GM21526 (cell line): ENCODE data around the gene FCHO2.
A peak's percentile ranks its signal among the peaks of the same experiment; 100 is the strongest.
"Not testable (repeated sequence)": the region's sequence is repeated elsewhere in the genome, so short reads cannot be mapped to it uniquely, and the experiment has no call there.

Experiments
- ATAC-seq: cut with Tn5 transposase; IDR thresholded peaks from one replicate; pipeline ENCODE4 v1.9.1; 2021; ENCODE audit warnings: moderate library complexity; ENCODE audit not compliant: unreplicated experiment, low FRiP score

Gene FCHO2

GRCh38 chr5:72955143-72955767 is 586 bp upstream of the FCHO2 start:
- ATAC-seq = peak; percentile 40

- ATAC-seq = peak; percentile 52
Observed at GRCh38 chr5:72956324-72957140, 691 bp downstream of the FCHO2 start.

DNA sequence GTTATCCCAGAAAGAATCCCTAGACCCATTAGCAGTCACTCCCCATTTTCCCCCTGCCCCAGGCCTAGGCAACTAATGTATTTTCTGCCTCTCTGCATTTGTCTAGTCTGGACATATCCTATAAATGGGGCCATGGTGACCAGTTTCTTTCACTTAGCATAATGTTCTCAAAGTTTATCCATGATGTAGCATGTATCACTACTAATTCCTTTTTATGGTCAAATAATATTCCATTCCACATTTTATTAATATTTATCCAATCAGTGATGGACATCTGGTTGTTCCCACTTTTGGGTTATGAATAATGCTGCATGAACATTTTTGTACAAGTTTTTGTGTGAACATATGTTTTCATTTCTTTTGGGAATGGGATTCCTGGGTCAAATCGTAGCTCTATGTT is 1.5 kb downstream of the FCHO2 start:
- no peak for ATAC-seq

- no peak for ATAC-seq
Observed at GRCh38 chr5:72959257-72959656, 3.4 kb downstream of the FCHO2 start.

DNA sequence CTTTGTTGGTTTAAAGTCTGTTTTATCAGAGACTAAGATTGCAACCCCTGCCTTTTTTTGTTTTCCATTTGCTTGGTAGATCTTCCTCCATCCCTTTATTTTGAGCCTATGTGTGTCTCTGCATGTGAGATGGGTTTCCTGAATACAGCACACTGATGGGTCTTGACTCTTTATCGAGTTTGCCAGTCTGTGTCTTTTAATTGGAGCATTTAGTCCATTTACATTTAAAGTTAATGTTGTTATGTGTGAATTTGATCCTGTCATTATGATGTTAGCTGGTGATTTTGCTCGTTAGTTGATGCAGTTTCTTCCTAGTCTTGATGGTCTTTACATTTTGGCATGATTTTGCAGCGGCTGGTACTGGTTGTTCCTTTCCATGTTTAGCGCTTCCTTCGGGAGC is 18.6 kb downstream of the FCHO2 start:
- not testable (repeated sequence) for ATAC-seq

DNA sequence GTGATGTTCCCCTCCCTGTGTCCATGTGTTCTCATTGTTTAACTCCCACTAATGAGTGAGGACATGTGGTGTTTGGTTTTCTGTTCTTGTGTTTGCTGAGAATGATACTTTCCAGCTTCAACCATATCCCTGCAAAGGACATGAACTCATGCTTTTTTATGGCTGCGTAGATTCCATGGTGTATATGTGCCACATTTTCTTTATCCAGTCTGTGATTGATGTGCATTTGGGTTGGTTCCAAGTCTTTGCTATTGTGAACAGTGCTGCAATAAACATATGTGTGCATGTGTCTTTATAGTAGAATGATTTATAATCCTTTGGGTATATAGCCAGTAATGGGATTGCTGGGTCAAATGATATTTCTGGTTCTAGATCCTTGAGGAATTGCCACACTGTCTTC is 21.0 kb downstream of the FCHO2 start:
- not testable (repeated sequence) for ATAC-seq

GRCh38 chr5:72985719-72986118 is 29.9 kb downstream of the FCHO2 start:
- no peak for ATAC-seq

DNA sequence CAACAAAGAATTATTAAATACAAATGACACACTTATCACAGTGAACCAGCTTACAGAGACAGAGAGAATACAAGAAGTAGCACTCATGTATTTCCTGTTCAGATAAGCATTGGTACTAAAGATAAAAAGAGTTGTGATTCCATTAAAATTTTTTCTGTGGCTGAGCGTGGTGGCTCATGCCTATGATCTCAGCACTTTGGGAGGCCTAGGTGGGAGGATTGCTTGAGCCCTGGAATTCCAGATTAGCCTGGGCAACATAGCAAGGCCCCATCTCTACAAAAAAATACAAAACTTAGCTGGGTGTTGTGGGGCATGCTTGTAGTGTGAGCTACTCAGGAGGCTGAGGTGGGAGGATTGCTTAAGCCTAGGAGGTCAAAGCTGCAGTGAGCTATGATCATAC is 32.9 kb downstream of the FCHO2 start:
- no peak for ATAC-seq

DNA sequence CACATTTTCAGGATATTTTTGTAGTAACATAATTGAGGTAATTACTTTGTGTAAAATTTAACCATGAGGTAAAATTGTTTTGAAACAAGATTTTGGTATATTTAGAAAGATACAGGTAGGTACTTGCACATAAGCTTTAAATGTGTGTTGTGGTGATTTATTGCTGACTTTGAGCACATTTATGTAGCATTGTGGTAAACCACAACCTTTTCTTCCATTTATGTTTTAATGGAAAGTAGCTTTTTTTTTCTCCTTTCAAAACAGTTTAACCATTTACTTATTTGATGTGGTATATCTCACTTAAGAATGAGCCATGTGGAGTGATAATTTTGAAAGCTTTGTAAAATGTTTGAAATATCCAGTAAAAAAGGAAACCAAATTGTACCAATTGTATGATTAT is 35.6 kb downstream of the FCHO2 start:
- no peak for ATAC-seq

DNA sequence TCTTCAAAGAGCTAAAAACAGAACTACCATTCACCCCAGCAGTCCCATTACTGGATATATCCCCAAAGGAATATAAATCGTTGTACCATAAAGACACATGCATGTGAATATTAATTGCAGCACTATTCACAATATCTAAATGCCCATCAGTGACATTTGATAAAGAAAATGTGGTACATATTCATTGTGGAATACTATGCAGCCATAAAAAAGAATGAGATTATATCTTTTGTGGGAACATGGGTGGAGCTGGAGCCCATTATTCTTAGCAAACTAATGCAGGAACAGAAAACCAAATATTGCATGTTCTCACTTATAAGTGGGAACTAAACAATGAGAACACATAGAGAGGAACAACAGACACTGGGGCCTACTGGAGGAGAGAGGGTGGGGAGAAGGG is 38.7 kb downstream of the FCHO2 start:
- ATAC-seq = no peak

DNA sequence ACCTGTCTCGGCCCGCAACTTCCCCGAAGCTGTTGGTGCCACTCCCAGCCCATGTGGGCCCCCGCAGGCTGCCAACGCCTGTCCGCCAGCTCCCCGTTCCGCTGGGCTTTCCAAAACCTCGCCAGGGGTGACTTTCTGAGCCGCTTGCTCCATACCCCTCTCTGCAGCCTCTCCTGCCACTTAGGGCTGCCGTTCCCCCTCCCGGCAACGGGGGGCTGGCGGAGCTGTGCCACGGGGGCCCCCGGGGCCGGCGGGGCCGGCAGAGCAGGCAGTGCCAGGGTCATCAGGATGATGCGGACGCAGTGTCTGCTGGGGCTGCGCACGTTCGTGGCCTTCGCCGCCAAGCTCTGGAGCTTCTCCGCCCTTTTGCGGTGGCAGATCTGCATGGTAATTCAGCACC is 40.8 kb downstream of the FCHO2 start:
- no peak for ATAC-seq

- no peak for ATAC-seq
Observed at GRCh38 chr5:72999916-73000315, 44.1 kb downstream of the FCHO2 start.

GRCh38 chr5:73005886-73006285 is 50.0 kb downstream of the FCHO2 start:
- ATAC-seq = no peak

- ATAC-seq = no peak
Observed at GRCh38 chr5:73007051-73007450, 51.2 kb downstream of the FCHO2 start.

GRCh38 chr5:73008831-73009230 is 53.0 kb downstream of the FCHO2 start:
- no peak for ATAC-seq

DNA sequence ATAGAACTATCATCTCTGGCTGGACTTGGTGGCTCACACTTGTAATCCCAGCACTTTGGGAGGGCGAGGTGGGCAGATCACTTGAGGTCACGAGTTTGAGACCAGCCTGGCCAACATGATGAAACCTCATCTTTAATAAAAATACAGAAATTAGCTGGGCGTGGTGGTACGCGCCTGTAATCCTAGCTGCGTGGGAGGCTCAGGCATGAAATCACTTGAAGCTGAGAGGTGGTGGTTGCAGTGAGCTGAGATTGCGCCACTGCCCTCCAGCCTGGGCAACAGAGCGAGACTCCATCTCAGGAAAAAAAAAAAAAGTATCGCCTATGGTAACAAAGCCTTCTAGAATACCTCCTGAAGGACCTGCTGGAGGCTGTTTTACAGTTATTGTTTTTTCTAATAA is 55.8 kb downstream of the FCHO2 start:
- ATAC-seq = not testable (repeated sequence)

- ATAC-seq = no peak
Observed at GRCh38 chr5:73018892-73019291, 63.1 kb downstream of the FCHO2 start.

DNA sequence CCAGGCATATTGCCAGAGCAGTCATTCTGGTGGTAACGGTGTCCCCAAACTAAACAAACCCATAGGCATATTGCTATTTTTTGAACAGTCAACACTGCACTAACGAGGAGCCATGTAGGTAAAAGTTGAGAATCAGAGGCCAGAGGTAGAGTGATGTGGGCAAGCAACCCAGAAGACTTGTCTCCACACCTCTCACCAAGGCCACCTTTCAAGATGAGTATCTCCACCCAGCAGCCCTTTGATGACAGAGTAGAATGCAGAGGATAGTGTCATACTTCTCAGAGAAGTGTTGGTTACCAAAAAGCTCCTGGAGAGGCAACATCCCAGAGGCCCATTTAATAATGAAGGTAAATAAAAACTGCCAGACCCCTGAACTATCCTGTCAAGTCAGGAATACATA is 63.9 kb downstream of the FCHO2 start:
- ATAC-seq = no peak

GRCh38 chr5:73022471-73023169 is 66.8 kb downstream of the FCHO2 start:
- no peak for ATAC-seq

DNA sequence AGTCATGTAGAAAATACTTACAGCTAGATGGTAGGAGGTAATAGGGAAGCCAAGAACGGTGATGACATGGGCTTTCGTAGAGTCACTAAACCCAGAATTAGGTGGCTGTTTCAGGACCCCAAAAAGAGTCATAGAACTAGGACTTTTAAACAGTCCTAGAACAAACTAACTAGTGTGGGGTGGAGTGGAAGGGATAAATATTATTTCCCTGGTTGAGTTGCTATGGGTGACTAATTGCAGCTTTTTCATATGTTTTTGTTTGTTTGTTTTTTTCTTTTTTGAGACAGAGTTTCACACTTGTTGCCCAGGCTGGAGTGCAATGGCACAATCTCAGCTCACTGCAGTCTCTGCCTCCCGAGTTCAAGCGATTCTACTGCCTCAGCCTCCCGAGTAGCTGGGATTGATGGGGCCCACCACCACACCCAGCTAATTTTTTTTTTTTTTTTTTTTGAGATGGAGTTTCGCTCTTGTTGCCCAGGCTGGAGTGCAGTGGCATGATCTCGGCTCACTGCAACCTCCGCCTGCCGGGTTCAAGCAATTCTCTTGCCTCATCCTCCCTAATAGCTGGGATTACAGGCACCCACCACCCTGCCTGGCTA is 69.2 kb downstream of the FCHO2 start:
- ATAC-seq = not testable (repeated sequence)

GRCh38 chr5:73027361-73027760 is 71.5 kb downstream of the FCHO2 start:
- ATAC-seq = no peak
